Measurements from ENCODE around the gene NFATC1. TPM values are rescaled to one million over a fixed set of nuclear protein-coding genes. Genes with fewer than 3 reads are reported as not detected.
"Not testable (repeated sequence)": the region's sequence is repeated elsewhere in the genome, so short reads cannot be mapped to it uniquely, and the experiment has no call there.

The NFATC1 gene
- total RNA-seq, 4 donors from 2014 or later = 7.1 to 74.7 (median 28.4) TPM

DNA sequence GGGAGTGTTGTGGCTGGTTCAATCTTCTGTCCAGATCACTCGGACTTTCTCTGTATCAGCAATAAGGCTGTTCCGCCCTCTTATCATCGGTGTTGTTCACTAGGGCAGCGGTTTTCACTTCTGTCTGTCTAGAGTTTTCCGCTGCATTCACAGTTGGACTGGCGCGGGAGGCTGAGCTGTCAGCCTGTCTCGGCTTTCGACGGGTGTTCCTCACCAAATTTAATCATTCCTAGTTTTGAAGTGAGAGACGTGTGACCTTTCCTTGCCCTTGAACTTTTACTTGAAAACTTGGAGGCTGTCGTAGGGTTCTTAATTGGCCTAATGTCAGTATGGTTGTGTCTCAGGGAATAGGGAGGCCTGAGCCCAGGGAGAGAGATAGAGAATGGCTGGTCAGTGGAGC is 108.3 kb downstream of the NFATC1 start:
- no peak overlapping the region for H3K4me3 ChIP-seq
- DNase-seq (no peak), ATAC-seq (no peak)
- TF ChIP-seq CTCF (IDR thresholded peaks at IDR 0.05 in 4 of 5, conservative IDR thresholded peaks at IDR 0.05 in 1 of 5) = no peak
- TF ChIP-seq POLR2A (IDR thresholded peaks at IDR 0.05) = no peak
- intact Hi-C loops (cut with DNase I; ENCODE audit: low total_unique reads) (loop anchor here (10.0 kb wide), 1 partner anchor 531 kb away; the partner anchor contains the start of gene RBFA), in situ Hi-C loops (cut with MboI; ENCODE audit: low sequenced_read_pairs in 4 of 4) (loop anchor here in 2 of 4 donors (10.0 kb wide), 1 partner anchor 99 kb away; no protein-coding TSS in a partner anchor)
- H3K27ac ChIP-seq = no peak overlapping the region
- peaks cover 0 to 2% of the 10 kb centered on the region in 2 donors for H3K36me3 ChIP-seq
- H3K9me3 ChIP-seq = no peaks in the 10 kb centered on the region
- H3K27me3 ChIP-seq = no peaks in the 10 kb centered on the region
- H3K4me1 ChIP-seq = peaks cover 23 to 32% of the 10 kb centered on the region in 2 donors

DNA sequence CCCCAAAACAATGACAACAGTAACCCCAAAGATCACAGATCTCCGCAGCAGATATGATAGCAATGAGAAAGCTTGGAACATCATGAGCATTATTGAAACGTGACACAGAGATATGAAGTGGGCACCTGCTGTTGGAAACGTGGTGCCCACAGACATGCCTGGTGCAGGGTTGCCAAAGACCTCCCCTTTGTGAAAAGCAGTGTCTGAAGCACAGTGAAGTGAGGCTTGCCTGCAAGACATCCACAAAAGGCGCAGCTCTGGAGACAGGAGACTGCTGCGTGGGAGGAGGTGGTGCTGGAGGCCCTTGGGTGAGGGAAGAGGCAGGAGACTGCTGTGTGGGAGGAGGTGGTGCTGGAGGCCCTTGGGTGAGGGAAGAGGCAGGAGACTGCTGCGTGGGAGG is 108.8 kb downstream of the NFATC1 start:
- not testable (repeated sequence) for H3K27ac ChIP-seq, DNase-seq, H3K36me3 ChIP-seq, H3K27me3 ChIP-seq, H3K4me3 ChIP-seq, ATAC-seq, H3K9me3 ChIP-seq
- peaks cover 23 to 32% of the 10 kb centered on the region in 2 donors for H3K4me1 ChIP-seq
- in situ Hi-C loops (cut with MboI; ENCODE audit: low sequenced_read_pairs in 4 of 4) (loop anchor here in 2 of 4 donors (10.0 kb wide), 1 partner anchor 100 kb away; no protein-coding TSS in a partner anchor), intact Hi-C loops (cut with DNase I; ENCODE audit: low total_unique reads) (loop anchor here (10.0 kb wide), 1 partner anchor 530 kb away; the partner anchor contains the start of gene RBFA)

DNA sequence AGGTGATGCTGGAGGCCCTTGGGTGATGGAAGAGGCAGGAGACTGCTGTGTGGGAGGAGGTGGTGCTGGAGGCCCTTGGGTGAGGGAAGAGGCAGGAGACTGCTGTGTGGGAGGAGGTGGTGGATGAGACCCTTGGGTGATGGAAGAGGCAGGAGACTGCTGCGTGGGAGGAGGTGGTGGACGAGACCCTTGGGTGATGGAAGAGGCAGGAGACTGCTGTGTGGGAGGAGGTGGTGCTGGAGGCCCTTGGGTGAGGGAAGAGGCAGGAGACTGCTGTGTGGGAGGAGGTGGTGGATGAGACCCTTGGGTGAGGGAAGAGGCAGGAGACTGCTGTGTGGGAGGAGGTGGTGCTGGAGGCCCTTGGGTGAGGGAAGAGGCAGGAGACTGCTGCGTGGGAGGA is 109.7 kb downstream of the NFATC1 start:
- not testable (repeated sequence) for DNase-seq, H3K9me3 ChIP-seq
- in situ Hi-C loops (cut with MboI; ENCODE audit: low sequenced_read_pairs in 4 of 4) = loop anchor here in 2 of 4 donors (10.0 kb wide), 1 partner anchor 101 kb away; no protein-coding TSS in a partner anchor

DNA sequence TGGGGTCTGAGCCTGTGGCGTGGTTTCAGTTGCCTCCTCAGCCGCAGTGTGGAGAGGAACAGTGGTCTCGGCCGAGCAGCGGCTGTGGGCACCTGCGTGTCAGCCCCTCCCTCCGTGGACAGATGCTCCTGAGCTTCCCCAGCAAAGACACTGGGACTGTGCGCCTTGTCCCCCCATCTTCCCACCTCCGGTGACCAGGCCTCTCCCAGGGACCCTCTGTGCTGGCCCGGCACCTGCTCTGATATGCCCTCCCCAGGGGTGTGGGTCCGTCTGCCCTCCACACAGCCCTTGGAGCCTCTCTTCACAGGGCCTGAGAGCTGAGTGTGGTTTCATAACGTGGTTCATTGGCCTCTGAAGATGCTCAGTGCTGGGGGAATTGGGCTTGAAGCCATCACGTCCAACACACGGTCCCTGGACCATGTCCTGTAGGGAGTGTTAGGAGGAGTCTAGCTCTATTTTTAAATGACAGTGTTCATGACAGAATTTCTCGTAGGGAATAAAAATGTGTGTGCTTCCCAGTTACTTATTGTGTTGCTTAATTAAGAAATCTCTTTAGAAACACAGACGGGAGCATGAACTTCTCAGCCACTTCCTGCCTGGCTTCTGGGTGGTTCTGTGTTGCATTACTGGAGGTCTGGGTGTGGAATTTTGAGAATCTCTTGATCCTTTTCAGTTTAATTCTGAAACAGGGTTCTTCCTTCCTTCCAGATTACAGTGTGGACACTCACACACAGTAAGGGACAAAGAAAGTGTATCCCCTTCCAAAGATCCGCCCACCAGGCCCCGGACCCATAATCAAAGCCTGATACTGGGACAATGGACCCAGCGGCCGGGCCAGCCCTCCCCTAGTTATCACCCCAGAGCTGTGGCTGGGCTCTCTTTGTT is 110.7 kb downstream of the NFATC1 start:
- Histone ChIP-seq H3K36me3 (no peaks in the 10 kb centered on the region), H3K27ac (peak overlapping the region; percentile 88 to 90 (median 90)), H3K9me3 (no peaks in the 10 kb centered on the region), H3K27me3 (no peaks in the 10 kb centered on the region), H3K4me3 (peak overlapping the region; percentile 49 to 65 (median 54)), H3K4me1 (peaks cover 23 to 32% of the 10 kb centered on the region in 2 donors)
- DNase-seq = peak in 1 of 2 donors; percentile 44
- in situ Hi-C loops (cut with MboI; ENCODE audit: low sequenced_read_pairs in 4 of 4) (loop anchor here in 2 of 4 donors (10.0 kb wide), 1 partner anchor 102 kb away; no protein-coding TSS in a partner anchor), intact Hi-C loops (cut with DNase I; ENCODE audit: low total_unique reads) (loop anchor here (1.0 to 10.0 kb wide), 3 partner anchors 64 to 528 kb away; partner anchors contain the start of gene RBFA)
- TF ChIP-seq POLR2A (IDR thresholded peaks at IDR 0.05) (no peak), CTCF (IDR thresholded peaks at IDR 0.05 in 4 of 5, conservative IDR thresholded peaks at IDR 0.05 in 1 of 5) (no peak)
- ATAC-seq = peak; percentile 23 to 31

More for the DNA sequence above, 109.7 kb downstream of the NFATC1 start:
- H3K36me3 ChIP-seq, H3K27me3 ChIP-seq, ATAC-seq, H3K4me3 ChIP-seq: not testable (repeated sequence)
- Histone ChIP-seq H3K27ac (peak overlapping the region; percentile 88 to 90 (median 90)), H3K4me1 (peaks cover 23 to 32% of the 10 kb centered on the region in 2 donors)
- intact Hi-C loops (cut with DNase I; ENCODE audit: low total_unique reads) = loop anchor here (5.0 to 10.0 kb wide), 2 partner anchors 63 to 529 kb away; partner anchors contain the start of gene RBFA

DNA sequence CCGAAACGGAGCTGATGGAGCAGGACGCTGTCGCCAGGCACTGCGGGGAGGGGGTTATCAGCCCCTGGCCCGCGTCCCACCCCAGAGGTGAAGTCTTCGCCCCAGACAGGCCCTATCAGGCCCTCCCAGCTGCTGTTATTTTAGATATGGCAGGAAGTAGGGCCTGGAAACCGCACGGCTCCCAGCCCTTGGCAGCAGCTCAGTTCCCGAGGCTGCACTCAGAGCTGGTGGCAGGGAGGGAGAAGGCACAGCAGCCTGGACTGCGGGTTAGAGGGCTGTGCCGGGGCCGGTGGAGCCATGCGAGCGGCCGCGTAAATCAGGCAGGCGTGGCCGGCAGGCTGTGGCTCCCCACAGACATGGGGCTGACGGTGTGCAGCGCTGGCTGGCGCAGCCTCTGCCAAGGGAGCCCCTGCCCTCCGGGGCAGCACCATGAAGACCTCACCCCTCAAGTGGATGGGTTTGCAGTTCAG is 111.4 kb downstream of the NFATC1 start:
- Histone ChIP-seq H3K27me3 (no peaks in the 10 kb centered on the region), H3K27ac (peak overlapping the region; percentile 88 to 90 (median 90)), H3K36me3 (no peaks in the 10 kb centered on the region), H3K9me3 (no peaks in the 10 kb centered on the region), H3K4me3 (peak overlapping the region; percentile 49 to 65 (median 54)), H3K4me1 (peaks cover 23 to 32% of the 10 kb centered on the region in 2 donors)
- in situ Hi-C loops (cut with MboI; ENCODE audit: low sequenced_read_pairs in 4 of 4) (loop anchor here in 2 of 4 donors (10.0 kb wide), 1 partner anchor 102 kb away; no protein-coding TSS in a partner anchor), intact Hi-C loops (cut with DNase I; ENCODE audit: low total_unique reads) (loop anchor here (1.0 to 10.0 kb wide), 3 partner anchors 65 to 528 kb away; partner anchors contain the start of gene RBFA)
- DNase-seq = peak; percentile 52 to 66
- TF ChIP-seq POLR2A (IDR thresholded peaks at IDR 0.05) (no peak), CTCF (IDR thresholded peaks at IDR 0.05 in 4 of 5, conservative IDR thresholded peaks at IDR 0.05 in 1 of 5) (no peak)
- ATAC-seq = peak; percentile 79 to 85
